8988T (cell line): ENCODE data around the gene ALPP.
"Not testable (repeated sequence)": the region's sequence is repeated elsewhere in the genome, so short reads cannot be mapped to it uniquely, and the experiment has no call there.

Source experiments
- DNase-seq: peaks from one replicate; pipeline ENCODE4 v3.0.0; 2011

ALPP gene

GRCh38 chr2:232382331-232383225 lies 4.0 kb downstream of the ALPP start:
- DNase-seq: peak; percentile 25

- no peak for DNase-seq
These were observed 5.9 kb downstream of the ALPP start for GRCh38 chr2:232384466-232384865.

GRCh38 chr2:232385058-232385457 lies 6.5 kb downstream of the ALPP start:
- DNase-seq: peak; percentile 7

GRCh38 chr2:232385660-232386489 lies 7.3 kb downstream of the ALPP start:
- DNase-seq: peak; percentile 49

- no peak for DNase-seq
These were observed 7.9 kb downstream of the ALPP start for GRCh38 chr2:232386490-232386739.

GRCh38 chr2:232386740-232387450 lies 8.3 kb downstream of the ALPP start:
- DNase-seq: no peak

- DNase-seq: no peak
These were observed 9.1 kb downstream of the ALPP start for GRCh38 chr2:232387451-232388171.

- no peak for DNase-seq
These were observed 9.9 kb downstream of the ALPP start for GRCh38 chr2:232388324-232388891.

GRCh38 chr2:232389327-232389726 lies 10.8 kb downstream of the ALPP start:
- DNase-seq: no peak

- no peak for DNase-seq
These were observed 12.1 kb downstream of the ALPP start for GRCh38 chr2:232390661-232391060.

GRCh38 chr2:232393556-232393955 lies 15.0 kb downstream of the ALPP start:
- DNase-seq: no peak

- not testable (repeated sequence) for DNase-seq
These were observed 15.9 kb downstream of the ALPP start for GRCh38 chr2:232394431-232394830.

- DNase-seq: no peak
These were observed 17.0 kb downstream of the ALPP start for GRCh38 chr2:232395586-232395985.

GRCh38 chr2:232396683-232397082 lies 18.1 kb downstream of the ALPP start:
- DNase-seq: no peak

- DNase-seq: no peak
These were observed 19.9 kb downstream of the ALPP start for GRCh38 chr2:232398293-232399034.

- DNase-seq: no peak
These were observed 21.9 kb downstream of the ALPP start for GRCh38 chr2:232400256-232401015.

GRCh38 chr2:232402518-232402917 lies 24.0 kb downstream of the ALPP start:
- no peak for DNase-seq

- no peak for DNase-seq
These were observed 27.5 kb downstream of the ALPP start for GRCh38 chr2:232405943-232406510.

GRCh38 chr2:232406556-232407310 lies 28.2 kb downstream of the ALPP start, which contains the start of gene ALPG:
Gene ALPG (plus strand): TSS chr2:232406844. CDS start chr2:232406895, 51 bp downstream.
- no peak for DNase-seq
